GM19099 (cell line): ENCODE measurements around the gene SCD.

Source experiments
- POLR2A ChIP-seq: IDR thresholded peaks from 3 replicates; pipeline ENCODE4 v1.6.1; 2011; ENCODE audit warnings: low read depth; ENCODE audit not compliant: insufficient read length; ENCODE audit errors: extremely low read depth

SCD gene

GRCh38 chr10:100401631-100402328 lies 54.7 kb downstream of the SCD start:
- TF ChIP-seq POLR2A: no peak

DNA sequence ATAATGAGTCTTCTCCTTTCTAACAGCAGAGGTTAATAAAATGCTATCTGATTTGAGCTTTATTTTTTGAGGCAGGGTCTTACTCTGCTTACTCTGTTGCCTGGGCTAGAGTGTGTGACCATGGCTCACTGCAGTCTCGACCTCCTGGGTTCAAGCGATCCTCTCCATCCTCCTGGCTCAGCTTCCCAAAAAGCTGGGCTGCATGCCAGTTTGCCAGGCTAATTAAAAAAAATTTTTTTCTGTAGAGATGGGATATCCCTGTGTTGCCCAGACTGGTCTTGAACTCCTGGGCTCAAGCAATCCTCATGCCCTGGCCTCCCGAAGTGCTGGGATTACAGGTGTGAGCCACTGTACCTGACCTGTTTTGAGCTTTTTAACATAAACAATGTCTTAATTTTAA lies 56.7 kb downstream of the SCD start:
- TF ChIP-seq POLR2A: no peak

GRCh38 chr10:100413173-100413572 lies 66.1 kb downstream of the SCD start:
- TF ChIP-seq POLR2A: no peak
